NK-92 (cell line): ENCODE results near the gene EFTUD2.

ENCODE experiments used
- DNase-seq: peaks from one replicate; lab custom pipeline; 2025; ENCODE audit not compliant: unreplicated experiment; lab: John Stamatoyannopoulos, UW

Gene EFTUD2

DNA sequence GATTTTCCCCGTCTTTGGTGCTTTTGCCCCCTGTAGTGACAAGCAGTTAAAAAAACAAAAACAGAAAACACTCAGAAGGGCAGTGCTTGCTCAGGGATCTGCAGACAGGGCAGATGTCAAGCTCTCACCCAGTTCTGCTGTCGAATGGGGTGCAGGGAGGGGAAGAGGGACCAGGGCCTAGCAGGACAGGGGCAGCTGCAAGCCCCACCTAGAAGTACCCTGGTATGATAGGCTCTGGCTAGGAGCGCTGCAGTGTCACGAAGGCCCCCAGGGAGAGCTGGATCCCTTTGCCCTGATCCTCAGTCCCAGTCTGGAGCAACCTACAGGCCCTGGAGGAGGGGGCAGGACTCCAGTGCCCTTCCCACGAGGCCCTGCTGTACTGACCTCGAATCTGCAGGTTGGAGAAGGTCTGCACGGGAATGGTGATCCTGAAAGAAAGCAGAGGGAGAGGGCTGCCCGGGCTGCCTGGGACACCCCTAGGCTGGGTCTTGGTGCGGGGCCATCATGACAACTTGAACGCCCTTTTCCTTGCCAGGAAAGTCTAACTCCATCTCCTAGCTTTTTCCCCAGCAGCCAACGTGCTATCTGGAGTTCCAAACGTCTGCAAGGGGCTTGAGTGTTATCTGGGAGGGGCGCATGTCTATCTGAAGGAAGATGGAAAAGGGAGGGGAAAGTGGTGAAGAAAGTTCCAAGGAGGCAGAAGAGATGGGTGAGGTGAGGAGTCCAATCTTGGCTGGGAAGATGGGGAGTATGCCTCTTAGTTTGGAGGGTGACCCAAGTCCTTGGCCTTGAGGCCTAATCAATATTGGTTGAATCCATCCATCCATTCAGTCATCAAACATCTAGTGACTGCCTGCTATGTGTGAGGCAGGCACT, 11.2 kb upstream of the EFTUD2 start:
- DNase-seq = no peak

DNA sequence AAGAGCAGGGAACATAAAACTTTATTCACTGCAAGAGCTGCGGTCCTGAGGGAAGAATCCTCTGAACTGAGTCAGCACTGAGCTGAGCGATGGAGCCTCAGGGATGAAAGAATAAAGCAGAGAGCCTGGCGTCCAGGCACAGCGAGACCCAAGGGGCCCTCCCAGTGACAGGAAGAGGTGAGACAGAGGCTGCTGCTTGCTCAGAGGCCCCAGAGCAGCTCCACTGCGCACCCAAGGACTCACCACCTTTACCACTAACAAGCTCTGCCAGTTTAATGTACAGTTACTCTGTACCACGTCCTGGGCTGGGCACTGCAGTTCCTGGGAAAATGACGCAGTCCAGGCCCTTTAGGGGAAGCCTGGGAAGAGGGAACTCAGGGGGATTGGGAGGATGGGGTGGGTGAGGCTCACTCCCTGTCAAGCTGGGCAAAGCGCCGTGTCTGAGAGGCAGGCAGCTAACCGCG, 10.5 kb upstream of the EFTUD2 start:
- DNase-seq = no peak

DNA sequence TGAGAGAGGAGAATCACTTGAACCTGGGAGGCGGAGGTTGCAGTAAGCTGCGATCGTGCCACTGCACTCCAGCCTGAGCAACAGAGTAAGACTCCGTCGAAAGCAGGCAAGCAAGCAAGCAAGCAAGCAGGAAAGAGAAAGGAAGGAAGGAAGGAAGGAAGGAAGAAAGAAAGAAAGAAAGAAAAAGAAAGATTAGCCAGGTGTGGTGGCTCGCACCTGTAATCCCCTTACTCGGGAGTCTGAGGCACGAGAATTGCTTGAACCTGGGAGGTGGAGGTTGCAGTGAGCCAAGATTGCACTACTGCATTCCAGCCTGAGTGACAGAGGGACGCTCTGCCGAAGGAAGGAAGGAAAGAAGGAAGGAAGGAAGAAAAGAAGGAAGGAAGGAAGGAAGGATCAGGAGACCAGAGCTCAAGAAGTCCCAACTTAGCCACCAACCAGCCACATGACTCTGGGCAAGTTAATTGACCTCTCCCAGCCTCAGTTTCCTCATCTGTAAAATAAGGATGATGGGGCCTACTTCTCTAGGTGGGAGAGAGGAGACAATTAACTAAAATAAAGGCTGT, 9.6 kb upstream of the EFTUD2 start:
- no peak for DNase-seq

DNA sequence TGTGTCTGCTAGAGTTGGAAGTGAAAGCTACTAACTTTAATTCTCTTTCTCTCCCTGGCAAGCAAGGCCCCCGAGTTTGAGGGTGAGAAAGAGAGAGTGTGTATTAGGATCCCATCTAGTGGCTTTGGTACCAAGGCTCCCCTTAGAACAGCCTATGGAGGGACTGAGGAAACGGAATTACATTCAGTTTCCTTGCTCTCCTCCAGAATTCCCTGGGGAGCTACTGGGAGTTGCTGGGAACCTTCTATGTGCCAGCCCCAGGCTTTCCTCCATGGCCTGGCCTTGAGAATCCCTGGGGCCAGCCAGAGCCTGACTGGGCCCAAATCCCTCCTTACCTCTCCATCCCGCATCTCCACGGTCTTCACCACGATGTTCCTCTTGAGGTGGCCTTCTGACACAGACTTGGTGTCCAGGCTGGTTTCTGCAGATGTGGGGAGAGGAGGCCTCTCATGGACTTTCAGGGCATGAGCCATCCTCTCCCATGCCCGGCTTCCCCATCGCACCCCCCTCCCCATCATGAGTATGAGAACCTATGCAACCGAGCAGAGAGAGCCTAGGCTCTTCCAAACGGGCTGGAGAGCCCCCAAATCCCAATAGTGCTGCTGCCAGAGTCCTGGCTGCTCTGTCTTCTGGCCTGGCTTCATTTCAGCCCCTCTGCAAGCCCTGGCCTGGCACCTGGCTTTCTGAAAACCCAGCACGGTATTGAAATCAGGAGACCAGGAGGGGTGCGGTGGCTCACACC, 8.7 kb upstream of the EFTUD2 start:
- no peak for DNase-seq

DNA sequence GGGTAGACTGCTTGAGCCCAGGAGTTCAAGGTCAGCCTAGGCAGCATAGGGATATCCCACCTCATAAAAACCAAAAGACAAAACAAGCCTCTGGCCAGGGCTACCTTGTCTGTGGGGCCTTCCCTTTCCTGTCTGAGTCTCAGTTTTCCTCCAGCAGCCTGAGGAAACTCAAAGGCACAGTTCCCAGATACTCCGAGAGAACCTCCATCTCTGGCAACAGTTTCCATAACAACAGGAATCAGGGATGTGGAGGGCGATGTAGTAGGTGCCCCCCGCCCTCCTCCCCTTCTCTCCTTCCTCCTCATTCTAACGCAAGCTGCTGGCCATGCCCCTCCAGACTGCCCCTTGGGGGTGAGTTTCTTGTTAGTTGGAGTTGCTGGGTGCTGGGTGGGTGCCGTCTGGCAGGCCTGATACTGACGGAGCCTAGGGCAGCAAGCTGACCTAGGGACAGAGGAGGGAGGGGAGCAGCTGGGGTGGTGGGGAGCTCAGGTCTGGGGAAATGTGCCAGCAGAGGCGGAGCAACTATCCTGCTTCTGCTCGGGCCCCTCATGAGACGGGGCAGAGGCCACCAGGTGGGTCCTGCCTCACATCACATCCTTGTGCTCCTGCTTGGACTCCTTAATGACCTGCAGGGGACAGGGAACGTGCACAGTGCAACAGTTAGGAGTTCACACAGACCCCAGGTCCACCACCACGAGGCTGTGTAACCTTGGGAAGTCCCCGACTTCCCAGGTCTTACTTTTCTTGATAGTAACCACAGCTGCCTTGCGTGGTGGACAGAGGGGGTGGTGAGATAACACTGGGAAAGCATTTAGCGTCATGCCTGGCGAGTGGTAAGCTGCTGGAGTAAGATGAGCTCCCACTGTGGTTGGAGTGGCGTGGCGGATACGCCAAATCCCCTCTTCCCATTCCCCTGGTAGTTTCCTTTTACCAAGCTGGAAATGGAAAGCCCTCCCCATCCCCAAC, 7.8 kb upstream of the EFTUD2 start:
- DNase-seq = no peak

DNA sequence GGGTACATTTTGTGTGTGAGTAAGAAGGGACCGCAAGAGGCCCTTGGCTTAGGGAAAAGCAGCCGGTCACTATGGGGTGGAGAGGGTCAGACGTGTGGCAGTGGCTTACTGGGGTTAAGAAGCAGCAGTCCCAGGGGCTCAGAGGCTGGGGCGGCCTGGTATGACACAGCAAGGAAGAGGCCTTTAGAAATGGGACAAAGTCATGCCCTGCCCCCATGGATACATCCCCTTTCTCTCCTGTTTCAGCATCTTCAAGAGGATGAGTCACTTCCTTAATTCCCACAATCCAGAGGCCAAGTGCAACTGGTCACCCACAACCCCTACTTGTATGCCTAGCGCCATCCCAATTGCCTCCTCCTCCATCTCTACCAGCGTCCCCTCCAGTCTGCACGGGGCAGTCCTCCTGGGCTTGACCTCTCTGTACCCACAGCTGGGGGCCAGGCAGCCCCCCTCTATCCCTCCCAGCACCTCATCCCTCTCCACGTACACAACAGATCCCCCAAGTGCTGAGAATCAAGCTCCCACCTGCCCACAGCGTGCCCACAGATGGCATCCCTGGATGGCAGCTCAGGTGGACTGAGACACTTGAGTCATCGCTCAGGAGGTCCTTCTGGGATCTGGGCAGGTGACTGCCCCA, 6.9 kb upstream of the EFTUD2 start:
- no peak for DNase-seq

DNA sequence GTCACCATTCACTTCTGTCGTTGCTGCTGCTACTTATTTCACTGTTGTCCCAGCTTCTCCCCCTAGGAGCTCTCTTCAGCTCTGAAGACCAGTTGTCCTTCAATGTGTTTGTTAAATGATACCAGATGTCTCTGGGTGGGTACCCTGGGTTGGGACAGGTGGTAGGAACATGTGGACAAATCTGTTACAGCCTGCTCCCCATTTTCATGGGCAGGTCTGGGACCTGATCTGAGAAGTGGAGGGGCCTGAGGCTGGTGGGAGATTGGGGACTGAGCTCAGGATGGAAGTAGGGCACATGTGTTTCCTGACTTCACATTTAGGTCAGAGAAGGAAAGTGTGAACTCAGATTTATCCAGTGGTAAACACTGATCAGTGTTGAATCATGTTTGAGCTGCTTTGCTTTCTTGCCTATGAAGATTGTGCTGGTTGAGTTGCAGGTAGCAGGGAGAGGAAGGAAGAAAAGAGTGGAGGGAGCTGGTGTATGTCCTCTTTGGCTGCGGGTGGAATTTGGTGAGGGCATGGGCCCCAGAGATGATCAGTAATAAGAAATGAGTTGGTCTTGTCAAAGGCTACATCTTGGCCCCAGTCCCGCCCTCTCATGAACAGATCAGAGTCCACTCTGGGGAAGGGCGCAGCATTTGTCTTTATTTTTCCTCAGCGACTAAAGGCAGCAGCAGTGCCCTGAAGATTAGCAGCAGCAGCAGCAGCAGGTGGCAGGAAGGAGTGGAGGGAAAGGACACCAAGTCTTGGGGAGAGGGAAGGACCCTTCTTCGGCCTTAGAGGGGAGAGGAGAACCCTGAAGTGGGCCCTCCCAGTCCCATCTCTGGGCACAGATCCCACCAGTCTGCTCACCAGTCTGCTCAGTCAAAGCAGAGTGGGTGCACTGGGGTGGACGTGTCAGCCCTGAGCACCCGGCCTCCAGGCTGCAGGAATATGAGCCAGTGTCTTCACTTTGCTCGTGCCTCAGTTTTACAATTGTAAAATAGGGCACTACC, 6.1 kb upstream of the EFTUD2 start:
- DNase-seq = no peak

DNA sequence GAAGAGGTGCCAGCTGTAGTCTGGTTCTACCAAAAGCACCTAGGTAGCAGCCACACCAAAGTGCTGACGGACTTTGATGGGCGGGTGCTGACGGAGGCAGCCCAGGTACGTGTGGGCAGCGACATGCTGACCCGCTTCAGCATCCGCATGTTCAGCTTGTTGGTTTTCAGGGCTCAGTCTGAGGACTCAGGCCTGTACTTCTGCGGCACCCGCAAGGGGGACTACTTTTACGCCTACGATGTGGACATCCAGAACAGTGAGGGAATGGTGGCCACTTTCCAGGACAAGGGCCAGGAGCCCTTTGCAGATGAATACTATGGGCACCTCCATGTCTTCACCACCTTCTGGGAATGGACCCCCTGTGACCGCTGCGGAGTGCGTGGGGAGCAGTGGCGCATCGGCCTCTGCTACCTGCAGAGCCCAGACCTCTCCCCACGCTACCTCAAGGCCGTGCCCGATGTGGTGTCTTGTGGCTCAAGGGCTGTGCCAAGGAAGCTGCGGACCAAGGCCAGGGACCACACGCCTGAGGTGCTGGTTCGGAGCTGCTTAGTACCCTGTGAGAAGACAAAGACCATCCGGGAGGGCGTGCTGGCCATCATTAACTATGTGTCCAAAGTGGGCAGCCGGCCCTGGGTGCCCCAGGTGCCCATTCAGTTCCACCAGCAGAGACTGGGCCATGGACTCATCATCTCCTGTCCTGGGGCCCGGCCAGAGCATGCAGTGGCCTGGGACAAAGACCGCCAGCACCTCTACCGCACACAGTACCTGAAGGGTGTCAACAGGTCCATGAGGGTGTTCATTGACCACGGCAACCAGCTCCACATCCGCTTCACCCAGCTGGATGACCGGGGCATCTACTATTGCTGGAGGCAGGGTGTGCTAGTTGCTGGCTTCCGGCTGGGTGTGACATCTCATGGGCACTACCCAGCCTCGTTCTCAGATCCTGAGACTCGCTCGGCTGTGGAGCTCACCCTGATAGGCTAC, 5.0 kb upstream of the EFTUD2 start:
- no peak for DNase-seq

DNA sequence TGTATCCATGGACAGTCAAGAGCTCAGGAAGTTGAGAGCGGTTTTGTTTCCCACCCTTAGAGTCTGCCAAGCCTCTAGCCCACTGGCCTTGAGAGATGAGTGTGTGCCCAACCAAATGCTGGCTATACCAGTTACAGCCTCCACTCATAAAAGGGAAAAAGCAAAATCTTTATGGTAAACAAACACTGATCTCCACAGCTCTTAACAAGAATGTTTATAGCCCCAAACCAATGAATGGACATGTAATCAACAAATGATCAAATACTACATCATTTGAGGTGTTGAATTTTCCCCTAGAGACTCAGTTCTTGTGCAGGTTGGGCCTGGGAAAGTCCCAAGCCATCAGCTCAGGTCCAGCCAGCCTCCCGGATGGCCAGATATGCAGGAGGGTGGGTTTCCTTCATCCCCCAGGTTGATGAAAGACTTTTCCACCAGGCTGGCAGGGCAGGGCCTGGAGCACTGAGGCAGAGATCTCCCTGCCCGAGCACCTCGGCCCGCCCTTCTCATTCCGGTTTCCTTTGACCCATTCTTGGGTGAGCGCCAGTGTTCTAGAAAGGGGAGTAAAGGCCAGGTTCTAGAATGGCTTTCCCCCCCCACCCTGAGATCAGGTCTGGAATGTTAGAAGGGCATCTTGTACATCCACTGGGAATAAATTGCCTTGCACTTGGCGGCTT, 3.9 kb upstream of the EFTUD2 start:
- DNase-seq = no peak

DNA sequence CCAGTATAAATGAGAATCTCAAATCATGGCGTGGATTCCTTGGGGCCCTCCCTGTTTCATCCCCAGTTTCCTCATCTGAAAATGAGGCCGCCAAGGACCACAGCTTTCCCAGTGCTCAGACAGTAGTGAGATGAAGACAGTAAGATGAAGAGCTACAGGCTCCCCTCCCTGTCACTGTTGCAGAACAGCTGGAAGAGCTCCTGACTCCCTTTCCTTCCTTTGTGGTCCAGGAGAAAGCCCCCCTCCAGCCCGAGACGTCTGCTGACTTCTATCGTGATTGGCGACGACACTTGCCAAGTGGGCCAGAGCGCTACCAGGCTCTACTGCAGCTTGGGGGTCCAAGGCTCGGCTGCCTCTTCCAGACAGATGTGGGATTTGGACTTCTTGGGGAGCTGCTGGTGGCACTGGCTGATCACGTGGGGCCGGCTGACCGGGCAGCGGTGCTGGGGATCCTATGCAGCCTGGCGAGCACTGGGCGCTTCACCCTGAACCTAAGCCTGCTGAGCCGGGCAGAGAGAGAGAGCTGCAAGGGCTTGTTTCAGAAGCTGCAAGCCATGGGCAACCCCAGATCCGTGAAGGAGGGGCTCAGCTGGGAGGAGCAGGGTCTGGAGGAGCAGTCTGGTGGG, 3.0 kb upstream of the EFTUD2 start:
- no peak for DNase-seq

DNA sequence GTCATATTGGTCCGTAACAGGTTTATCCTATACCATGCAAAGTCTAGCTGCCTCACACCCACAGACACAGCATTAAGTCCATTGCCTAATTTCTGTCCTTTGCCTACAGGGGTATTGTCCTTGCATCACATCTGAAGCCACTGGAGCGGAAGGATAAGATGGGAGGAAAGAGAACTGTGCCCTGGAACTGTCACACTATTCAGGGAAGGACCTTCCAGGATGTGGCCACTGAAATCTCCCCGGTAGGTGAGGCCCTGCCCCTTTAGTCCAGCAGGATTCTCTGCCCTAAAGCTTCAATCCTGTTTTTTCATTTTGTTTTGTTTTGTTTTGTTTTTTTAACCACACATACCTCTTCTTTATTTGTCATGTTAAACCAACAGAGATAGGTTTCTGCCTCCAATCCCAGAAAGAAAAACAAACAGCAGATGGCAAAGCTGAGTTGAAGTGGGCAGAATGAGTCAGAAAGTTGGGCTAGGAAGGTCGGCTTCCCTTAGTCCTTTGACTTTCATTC, 2.2 kb upstream of the EFTUD2 start:
- DNase-seq = no peak

DNA sequence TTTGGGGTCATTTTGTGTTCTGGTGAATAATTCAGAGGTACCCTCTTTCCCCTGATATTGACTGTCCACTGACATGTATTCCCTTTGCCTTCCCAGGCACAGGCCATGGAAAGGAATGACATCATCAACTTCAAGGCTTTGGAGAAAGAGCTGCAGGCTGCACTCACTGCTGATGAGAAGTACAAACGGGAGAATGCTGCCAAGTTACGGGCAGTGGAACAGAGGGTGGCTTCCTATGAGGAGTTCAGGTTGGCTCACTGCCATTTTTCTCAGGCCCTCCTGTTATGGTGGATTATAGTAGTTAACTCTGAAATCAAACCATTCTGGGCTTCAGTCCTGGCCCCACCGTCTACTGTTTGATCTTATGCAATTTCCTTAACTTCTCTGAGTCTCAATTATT, 1.6 kb upstream of the EFTUD2 start:
- DNase-seq = no peak

DNA sequence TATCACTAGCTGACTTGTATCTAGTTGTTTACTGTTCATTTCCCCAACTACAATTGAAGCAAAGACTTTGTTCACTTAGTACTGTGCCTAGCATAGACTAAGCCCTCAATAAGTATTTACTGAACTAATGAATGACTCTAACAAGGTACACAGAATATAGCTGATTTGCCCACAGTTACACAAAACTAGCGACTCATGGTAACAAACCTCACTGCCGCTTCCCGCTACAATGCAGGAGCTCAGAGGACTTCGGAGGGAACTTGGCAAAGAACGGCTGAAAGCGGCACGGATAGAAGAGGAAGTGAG, 524 bp downstream of the EFTUD2 start:
- DNase-seq = no peak

DNA sequence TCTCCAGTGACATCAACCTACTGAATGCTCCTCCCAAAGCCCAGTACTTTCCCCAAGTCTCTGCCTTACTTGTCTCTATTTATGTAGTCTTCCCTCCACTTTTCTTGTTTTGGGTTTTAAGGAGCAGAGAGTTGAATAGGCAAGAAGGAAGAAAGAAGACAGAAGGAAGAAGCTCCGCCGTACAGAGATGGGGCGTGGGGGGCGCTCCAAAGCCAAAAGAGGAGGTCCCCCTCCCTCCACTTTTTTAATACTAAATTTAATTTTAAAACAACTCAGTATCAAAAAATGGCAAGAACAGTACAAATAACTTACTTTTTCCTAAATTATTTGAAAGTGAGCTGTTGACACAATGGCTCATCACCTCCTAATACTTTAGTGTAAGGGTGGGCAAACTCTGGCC, 4.6 kb downstream of the EFTUD2 start:
- DNase-seq = no peak

DNA sequence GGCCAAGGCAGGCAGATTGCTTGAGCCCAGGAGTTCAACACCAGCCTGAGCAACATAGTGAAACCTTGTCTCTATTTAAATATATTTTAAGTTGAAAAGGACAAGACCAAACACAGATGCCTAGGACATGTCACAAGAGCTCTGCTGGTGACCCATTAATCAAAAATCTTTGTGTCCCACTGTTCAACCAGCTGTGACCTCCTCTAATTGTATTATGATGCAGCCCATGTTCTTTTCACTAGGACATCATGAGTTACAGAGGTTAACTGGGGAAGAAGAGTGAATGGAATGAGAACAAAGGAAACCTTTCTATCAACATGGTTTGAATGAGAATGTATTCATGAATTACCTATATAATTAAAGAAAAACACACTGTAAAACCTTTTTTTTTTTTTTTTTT, 7.0 kb downstream of the EFTUD2 start:
- no peak for DNase-seq

DNA sequence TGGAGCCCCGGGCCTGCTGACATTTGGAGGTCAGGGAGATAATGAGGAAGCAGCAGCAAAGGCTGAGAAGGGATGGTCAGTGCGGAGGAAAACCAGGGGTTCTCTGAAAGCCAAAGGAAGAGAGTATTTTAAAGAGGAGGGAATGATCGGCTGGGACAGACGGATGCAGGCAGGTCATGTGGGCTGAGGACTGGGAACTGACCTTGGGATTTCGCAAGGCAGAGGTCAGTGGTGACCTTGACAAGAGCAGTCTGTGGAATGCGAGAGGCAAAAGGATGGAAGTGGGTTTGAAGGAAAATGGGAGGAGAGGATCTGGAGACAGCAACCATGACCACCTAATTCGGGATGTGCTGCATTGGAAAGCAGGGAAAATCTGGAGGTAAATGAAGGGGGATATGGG, 10.2 kb downstream of the EFTUD2 start:
- DNase-seq = no peak
